ENCODE data around the gene LGR6. TPM values are rescaled to one million over a fixed set of nuclear protein-coding genes. Genes with fewer than 3 reads are reported as not detected.

The LGR6 gene
- total and polyA plus RNA-seq, 2 experiments from 2014 or later = 0.66 to 0.89 TPM

DNA sequence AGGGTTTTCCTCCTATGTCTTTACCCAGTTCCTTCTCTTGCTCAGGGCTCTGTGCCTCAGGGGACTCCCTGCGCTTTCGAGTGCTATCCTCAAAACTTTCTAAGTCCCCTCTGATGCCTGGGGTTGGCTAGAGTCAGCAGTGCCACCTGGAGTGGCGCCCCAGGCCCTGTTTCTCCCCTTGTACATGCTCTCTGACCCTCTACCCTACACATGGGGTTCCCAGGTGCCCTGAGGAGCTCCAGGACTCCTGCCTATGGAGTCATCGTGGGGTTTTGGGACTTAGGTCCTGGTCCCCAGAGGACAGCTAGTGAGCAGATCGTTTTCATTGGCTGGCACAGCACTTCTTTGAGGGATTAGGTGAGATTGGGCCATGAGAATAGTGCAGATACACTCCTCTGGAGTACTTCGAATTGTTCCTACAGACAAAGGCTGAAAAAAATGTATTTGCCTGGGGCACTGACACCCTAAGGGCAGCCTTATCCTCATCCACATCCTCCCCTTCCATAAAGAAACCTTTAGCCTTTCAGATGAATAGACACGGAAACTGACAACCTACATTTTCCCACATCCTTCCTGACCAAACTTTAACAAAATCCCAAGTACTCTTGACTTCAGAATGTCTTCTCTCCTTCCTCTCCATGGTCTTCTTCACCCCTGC is 41.5 kb downstream of the LGR6 start:
- Mint-ChIP-seq H3K4me1 (peaks cover 33% of the 10 kb centered on the region), H3K27me3 (ENCODE audit: insufficient read depth, low read depth, poor library complexity) (peaks cover 23% of the 10 kb centered on the region), H3K4me3 (no peak overlapping the region), H3K36me3 (ENCODE audit: low read depth) (no peaks in the 10 kb centered on the region), H3K27ac (no peak overlapping the region), H3K9me3 (no peaks in the 10 kb centered on the region; the same call in 2 of the 3 replicates)
- no peak overlapping the region for H3K4me3 ChIP-seq
- peaks cover 12% of the 10 kb centered on the region for H3K4me1 ChIP-seq (ENCODE audit: insufficient read depth)
- no peaks in the 10 kb centered on the region for H3K27me3 ChIP-seq (ENCODE audit: insufficient read depth)
- H4K20me1 ChIP-seq (replicated peaks; ENCODE audit: insufficient read depth) = no peaks in the 10 kb centered on the region
- H3K79me2 ChIP-seq (replicated peaks; ENCODE audit: insufficient read depth) = no peaks in the 10 kb centered on the region
- no peaks in the 10 kb centered on the region for H3F3A ChIP-seq (replicated peaks; ENCODE audit: low read depth)
- H3K4me2 ChIP-seq = no peak overlapping the region
- DNase-seq (ENCODE audit: low spot score) (no peak), ATAC-seq (no peak)
- H3K9me2 ChIP-seq (ENCODE audit: insufficient read depth) = no peaks in the 10 kb centered on the region
- H3K36me3 ChIP-seq (ENCODE audit: insufficient read depth) = no peaks in the 10 kb centered on the region
- H3K27ac ChIP-seq (ENCODE audit: low read depth) = no peak overlapping the region
- peak overlapping the region; percentile 84 for H2AFZ ChIP-seq
- TF ChIP-seq NANOG (IDR thresholded peaks at IDR 0.05; ENCODE audit: borderline replicate concordance) = no peak
- TF ChIP-seq, protein P1, sequence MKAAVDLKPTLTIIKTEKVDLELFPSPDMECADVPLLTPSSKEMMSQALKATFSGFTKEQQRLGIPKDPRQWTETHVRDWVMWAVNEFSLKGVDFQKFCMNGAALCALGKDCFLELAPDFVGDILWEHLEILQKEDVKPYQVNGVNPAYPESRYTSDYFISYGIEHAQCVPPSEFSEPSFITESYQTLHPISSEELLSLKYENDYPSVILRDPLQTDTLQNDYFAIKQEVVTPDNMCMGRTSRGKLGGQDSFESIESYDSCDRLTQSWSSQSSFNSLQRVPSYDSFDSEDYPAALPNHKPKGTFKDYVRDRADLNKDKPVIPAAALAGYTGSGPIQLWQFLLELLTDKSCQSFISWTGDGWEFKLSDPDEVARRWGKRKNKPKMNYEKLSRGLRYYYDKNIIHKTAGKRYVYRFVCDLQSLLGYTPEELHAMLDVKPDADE (IDR thresholded peaks at IDR 0.05) = no peak
- TF ChIP-seq CREB1 (CRISPR knock-in tag; IDR thresholded peaks at IDR 0.05; ENCODE audit: low read depth) = no peak
- TF ChIP-seq, protein P2, sequence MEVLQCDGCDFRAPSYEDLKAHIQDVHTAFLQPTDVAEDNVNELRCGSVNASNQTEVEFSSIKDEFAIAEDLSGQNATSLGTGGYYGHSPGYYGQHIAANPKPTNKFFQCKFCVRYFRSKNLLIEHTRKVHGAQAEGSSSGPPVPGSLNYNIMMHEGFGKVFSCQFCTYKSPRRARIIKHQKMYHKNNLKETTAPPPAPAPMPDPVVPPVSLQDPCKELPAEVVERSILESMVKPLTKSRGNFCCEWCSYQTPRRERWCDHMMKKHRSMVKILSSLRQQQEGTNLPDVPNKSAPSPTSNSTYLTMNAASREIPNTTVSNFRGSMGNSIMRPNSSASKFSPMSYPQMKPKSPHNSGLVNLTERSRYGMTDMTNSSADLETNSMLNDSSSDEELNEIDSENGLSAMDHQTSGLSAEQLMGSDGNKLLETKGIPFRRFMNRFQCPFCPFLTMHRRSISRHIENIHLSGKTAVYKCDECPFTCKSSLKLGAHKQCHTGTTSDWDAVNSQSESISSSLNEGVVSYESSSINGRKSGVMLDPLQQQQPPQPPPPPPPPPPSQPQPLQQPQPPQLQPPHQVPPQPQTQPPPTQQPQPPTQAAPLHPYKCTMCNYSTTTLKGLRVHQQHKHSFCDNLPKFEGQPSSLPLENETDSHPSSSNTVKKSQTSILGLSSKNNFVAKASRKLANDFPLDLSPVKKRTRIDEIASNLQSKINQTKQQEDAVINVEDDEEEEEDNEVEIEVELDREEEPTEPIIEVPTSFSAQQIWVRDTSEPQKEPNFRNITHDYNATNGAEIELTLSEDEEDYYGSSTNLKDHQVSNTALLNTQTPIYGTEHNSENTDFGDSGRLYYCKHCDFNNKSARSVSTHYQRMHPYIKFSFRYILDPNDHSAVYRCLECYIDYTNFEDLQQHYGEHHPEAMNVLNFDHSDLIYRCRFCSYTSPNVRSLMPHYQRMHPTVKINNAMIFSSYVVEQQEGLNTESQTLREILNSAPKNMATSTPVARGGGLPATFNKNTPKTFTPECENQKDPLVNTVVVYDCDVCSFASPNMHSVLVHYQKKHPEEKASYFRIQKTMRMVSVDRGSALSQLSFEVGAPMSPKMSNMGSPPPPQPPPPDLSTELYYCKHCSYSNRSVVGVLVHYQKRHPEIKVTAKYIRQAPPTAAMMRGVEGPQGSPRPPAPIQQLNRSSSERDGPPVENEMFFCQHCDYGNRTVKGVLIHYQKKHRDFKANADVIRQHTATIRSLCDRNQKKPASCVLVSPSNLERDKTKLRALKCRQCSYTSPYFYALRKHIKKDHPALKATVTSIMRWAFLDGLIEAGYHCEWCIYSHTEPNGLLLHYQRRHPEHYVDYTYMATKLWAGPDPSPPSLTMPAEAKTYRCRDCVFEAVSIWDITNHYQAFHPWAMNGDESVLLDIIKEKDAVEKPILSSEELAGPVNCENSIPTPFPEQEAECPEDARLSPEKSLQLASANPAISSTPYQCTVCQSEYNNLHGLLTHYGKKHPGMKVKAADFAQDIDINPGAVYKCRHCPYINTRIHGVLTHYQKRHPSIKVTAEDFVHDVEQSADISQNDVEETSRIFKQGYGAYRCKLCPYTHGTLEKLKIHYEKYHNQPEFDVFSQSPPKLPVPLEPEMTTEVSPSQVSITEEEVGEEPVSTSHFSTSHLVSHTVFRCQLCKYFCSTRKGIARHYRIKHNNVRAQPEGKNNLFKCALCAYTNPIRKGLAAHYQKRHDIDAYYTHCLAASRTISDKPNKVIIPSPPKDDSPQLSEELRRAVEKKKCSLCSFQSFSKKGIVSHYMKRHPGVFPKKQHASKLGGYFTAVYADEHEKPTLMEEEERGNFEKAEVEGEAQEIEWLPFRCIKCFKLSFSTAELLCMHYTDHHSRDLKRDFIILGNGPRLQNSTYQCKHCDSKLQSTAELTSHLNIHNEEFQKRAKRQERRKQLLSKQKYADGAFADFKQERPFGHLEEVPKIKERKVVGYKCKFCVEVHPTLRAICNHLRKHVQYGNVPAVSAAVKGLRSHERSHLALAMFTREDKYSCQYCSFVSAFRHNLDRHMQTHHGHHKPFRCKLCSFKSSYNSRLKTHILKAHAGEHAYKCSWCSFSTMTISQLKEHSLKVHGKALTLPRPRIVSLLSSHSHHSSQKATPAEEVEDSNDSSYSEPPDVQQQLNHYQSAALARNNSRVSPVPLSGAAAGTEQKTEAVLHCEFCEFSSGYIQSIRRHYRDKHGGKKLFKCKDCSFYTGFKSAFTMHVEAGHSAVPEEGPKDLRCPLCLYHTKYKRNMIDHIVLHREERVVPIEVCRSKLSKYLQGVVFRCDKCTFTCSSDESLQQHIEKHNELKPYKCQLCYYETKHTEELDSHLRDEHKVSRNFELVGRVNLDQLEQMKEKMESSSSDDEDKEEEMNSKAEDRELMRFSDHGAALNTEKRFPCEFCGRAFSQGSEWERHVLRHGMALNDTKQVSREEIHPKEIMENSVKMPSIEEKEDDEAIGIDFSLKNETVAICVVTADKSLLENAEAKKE (CRISPR knock-in tag; IDR thresholded peaks at IDR 0.05) = no peak
- no peak for TF ChIP-seq EZH2 (IDR thresholded peaks at IDR 0.05; ENCODE audit: low read depth, unreplicated experiment)

Data from GM23338 (cell line).